Stimulated activated naive CD8-positive, alpha-beta T cell treated with anti-CD3 and anti-CD28 coated beads, Interleukin-15, amount 100 ng/mL, for 72 hours (primary cell): ENCODE results near the gene PTGES3L.
A peak's percentile ranks its signal among the peaks of the same experiment; 100 is the strongest.
"Not testable (repeated sequence)": the region's sequence is repeated elsewhere in the genome, so short reads cannot be mapped to it uniquely, and the experiment has no call there.

Source experiments
- ATAC-seq: fragments of 150-1000 bp; cut with Tn5 transposase; 2 replicates; pipeline ENCODE4 v1.10.0; 2021; ENCODE audit warnings: mild to moderate bottlenecking, moderate library complexity
- DNase-seq, 2 donors: peaks; one replicate each; pipeline ENCODE4 v3.0.0; 2021 to 2022
- H3K27ac Mint-ChIP-seq, 2 donors: one replicate each; pipeline ENCODE4 v1.8.0; 2022; ENCODE audit warnings: mild to moderate bottlenecking in 2 of 2, mixed read lengths in 2 of 2, moderate library complexity in 2 of 2
- H3K27me3 Mint-ChIP-seq: one replicate; pipeline ENCODE4 v1.8.0; 2022; ENCODE audit warnings: mixed read lengths
- H3K4me1 Mint-ChIP-seq: one replicate; pipeline ENCODE4 v1.8.0; 2022; ENCODE audit warnings: mild to moderate bottlenecking, mixed read lengths
- H3K4me3 Mint-ChIP-seq, 2 donors: one replicate each; pipeline ENCODE4 v1.8.0; 2022; ENCODE audit warnings: mild to moderate bottlenecking in 2 of 2, mixed read lengths in 2 of 2, moderate library complexity in 1 of 2
- H3K9me3 Mint-ChIP-seq, 2 donors: one replicate each; pipeline ENCODE4 v1.8.0; 2022; ENCODE audit warnings: mixed read lengths in 2 of 2

The PTGES3L gene

DNA sequence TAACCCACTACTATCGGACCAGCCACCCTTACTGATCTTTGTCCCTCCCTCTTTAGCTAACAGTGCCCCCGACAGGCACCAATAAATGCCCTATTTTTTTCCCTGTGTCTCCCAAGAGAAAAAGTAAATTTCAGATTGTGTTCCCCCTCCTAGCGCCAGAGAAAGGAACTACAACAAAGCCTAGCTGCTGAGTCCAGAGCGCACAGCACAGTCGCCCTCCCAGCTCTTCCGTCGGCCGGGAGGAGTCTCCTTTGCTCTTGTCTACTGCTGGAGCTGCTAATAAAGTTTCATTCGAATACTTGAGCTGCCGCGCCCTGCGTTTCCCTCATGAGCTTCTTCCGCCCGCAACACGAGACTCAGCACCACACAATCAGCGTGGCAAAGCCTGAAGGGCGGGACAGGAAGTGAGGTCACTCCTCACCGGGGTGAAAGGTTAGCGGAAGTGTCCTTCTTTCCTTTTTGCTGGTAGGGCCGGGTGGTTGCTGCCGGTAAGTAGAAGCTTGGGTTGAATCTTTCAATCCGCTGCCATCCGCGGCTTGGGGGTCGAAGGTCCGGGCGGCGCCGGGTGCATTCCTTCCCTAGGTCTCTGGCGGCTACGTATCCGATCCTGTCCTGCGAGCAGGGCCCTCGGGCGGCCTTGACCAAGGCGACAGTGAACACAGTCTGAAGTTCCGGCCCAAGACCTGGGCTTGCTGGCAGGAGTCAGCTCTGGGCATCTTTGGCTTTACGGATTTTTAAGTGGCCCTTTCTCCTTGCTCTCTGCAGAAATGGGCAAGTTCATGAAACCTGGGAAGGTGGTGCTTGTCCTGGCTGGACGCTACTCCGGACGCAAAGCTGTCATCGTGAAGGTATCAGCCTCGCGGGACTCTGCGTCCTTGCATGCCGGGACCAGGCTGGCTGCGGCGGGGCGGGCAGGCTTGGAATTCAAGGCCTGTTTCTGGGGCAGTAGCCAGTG, 18.4 kb upstream of the PTGES3L start, which contains the start of gene RPL27:
Gene RPL27, plus strand, starts transcription at position 436 of the 955 bp plus-strand sequence. Its CDS starts 332 bp downstream, at position 768.
- DNase-seq (peak; percentile 95 to 98), ATAC-seq (peak; percentile 98)
- Mint-ChIP-seq H3K4me3 (peak within 1 kb of the TSS; percentile 89), H3K4me1 (peaks cover 42% of the 10 kb centered on the region), H3K9me3 (no peaks in the 10 kb centered on the region), H3K27ac (peak within 1 kb of the TSS; percentile 99), H3K27me3 (no peaks in the 10 kb centered on the region)

DNA sequence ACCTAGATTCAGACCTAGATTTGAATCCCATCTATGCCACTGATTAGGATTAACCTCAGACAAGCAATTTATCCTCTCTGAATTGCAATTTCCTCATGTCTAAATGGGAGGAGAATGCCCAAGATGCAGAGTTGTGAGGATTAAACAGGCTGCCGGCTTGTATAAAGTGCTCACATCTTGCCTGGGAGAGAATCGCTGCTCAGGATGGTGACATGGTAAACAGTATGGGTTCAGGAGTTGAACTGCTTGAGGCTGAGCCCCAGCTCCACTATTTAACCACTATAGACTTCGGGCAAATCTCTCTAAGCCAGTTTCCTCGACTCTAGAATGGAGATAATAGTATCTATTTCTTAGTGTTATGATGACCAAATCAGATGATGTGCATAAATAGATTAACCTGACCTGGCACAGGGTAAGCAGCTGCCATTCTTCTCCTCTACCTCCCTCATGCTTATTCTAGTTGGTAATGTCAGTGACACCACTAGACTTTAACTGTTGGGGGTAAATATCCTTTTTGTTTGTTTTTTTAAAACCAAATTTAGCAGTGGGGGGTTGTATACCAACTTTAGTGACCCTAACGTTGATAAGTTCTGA, 17.6 kb upstream of the PTGES3L start:
- Mint-ChIP-seq H3K27me3 (no peaks in the 10 kb centered on the region), H3K4me3 (peak overlapping the region; percentile 89), H3K9me3 (no peaks in the 10 kb centered on the region), H3K27ac (peak overlapping the region; percentile 99), H3K4me1 (peaks cover 42% of the 10 kb centered on the region)
- DNase-seq, result no peak
- ATAC-seq, result peak; percentile 1

DNA sequence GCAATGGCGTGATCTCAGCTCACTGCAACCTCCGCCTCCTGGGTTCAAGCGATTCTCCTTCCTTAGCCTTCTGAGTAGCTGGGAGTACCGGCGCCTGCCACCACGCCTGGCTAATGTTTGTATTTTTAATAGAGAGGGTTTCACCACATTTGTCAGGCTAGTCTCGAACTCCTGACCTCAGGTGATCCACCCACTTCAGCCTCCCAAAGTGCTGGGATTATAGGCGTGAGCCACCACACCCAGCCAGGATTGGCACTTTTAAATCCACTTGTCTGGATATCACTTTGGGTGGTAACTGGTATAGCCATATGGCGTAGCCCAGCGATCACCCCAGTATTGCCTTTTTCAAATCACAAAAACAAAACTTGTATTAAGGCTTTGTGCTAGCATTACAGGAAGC, 14.0 kb upstream of the PTGES3L start:
- DNase-seq, H3K4me3 Mint-ChIP-seq, H3K27me3 Mint-ChIP-seq, H3K27ac Mint-ChIP-seq, ATAC-seq, H3K9me3 Mint-ChIP-seq: not testable (repeated sequence)
- peaks cover 11% of the 10 kb centered on the region for H3K4me1 Mint-ChIP-seq

DNA sequence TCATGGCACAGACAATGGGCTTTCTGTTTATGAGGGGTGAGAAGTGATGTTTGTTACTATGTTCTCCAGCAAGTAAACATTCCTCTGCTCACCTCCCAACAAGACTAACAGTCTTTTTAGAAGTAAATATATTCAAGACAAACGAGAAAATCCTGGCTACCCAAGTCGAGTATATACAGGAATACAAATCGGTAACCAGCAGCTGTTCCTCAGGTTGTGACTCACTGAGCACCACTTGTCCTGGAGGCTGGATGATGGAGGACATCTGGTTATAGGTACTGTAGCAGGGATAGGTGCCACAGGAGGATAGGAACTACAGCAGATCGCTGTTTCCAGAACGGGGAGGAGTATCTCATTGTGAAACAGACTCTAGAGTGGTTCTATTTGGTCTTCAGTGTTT, 13.0 kb upstream of the PTGES3L start:
- Mint-ChIP-seq H3K4me3 (no peak overlapping the region), H3K27ac (no peak overlapping the region), H3K27me3 (no peaks in the 10 kb centered on the region), H3K4me1 (peaks cover 8% of the 10 kb centered on the region), H3K9me3 (no peaks in the 10 kb centered on the region)
- no peak for ATAC-seq
- DNase-seq, result no peak

DNA sequence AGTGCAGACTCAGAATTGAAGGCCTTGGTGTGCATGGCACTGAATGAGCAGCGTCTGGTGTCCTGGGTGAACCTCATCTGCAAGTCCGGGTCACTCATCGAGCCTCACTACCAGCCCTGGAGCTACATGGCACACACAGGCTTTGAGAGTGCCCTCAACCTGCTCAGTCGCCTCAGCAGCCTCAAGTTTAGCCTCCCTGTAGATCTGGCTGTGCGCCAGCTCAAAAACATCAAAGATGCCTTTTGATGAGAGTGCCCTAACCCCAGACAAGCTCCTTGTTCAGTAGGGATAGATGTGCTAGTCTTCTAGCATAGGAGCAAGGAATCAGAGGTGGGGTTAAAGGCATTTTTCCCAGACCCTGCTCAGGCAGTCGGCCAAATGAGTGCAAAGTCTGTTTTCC, 11.6 kb upstream of the PTGES3L start:
- Mint-ChIP-seq H3K4me3 (no peak overlapping the region), H3K27ac (no peak overlapping the region), H3K9me3 (no peaks in the 10 kb centered on the region), H3K4me1 (no peaks in the 10 kb centered on the region), H3K27me3 (no peaks in the 10 kb centered on the region)
- DNase-seq, result no peak
- ATAC-seq, result no peak

DNA sequence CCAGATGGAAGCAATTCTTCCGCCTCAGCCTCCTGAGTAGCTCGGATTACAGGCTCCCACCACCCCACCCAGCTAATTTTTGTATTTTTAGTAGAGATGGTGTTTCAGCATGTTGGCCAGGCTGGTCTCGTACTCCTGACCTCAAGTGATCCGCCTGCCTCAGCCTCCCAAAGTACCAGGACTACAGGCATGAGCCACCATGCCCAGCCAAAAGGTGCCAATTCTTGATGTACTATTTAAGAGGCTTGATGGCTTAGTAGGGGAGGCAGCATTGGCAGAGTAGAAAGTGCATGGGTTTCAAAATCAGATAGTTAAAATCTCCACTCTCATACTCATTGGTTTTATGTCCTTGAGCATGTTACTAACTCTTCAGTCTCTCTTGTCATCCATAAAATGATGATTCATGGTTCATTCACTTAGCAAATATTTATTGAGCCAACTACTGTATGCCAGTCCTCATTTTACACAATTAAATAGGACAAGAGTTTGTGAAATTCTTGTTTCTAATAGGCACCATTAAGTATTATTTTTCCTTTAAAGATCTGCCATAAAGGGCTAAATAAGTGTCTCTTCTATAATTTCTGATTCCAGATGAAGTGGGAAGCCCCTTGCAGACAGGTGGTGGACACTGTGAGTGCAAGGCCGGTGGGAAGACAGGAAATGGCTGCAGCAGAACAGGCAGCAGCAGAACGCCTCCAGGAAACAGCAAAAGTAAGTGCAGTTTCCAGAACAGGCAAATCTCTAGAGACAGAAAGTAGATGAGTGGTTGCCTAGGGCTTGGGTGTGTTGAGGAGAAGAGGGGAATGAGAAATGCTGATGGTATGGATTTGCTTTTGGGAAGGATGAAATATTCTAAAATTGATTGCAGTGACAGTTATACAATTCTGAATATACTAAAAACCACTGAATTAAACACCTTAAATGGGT, 10.1 kb upstream of the PTGES3L start:
- Mint-ChIP-seq H3K27me3 (no peaks in the 10 kb centered on the region), H3K4me3 (no peak overlapping the region), H3K27ac (no peak overlapping the region), H3K9me3 (no peaks in the 10 kb centered on the region), H3K4me1 (peaks cover 4% of the 10 kb centered on the region)
- DNase-seq (no peak), ATAC-seq (no peak)

DNA sequence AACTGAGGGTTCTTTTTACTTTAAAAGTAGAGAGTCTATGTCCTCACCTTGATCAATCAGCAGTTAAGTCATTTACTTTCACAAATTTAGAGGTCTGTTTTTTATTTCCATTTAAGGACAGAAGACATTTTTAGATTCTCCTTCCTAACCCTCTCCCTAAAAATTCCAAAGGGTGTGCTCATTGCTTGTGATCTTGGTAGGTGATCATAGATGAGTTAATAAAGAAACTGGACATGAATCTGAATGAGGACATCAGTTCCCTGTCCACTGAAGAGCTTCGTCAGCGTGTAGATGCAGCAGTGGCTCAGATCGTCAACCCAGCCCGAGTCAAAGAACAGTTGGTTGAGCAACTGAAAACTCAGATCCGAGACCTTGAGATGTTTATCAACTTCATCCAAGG, 9.3 kb upstream of the PTGES3L start:
- Mint-ChIP-seq H3K4me1 (peaks cover 11% of the 10 kb centered on the region), H3K27ac (no peak overlapping the region), H3K9me3 (no peaks in the 10 kb centered on the region), H3K4me3 (no peak overlapping the region), H3K27me3 (no peaks in the 10 kb centered on the region)
- DNase-seq (no peak), ATAC-seq (no peak)

DNA sequence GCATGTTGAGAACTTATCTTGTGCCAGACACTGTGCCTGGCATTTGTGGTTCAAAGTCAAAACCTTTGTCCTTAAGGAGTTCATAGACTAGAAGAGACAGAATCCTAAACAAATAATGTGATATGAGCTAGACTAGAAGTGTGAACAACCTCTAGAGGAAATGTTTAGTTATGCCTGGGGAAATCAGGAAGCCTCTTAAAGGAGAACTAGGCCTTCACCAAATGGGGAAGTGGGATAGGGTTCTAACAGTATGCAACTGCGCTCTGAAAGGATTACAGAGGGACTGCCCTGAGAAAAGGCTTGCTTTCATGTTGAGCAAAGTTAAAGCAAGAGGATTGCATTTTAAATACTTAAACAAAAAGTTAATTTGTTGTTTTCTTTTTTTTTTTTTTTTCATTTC, 5.3 kb upstream of the PTGES3L start:
- no peak for DNase-seq
- H3K27ac Mint-ChIP-seq, result no peak overlapping the region
- no peaks in the 10 kb centered on the region for H3K27me3 Mint-ChIP-seq
- peaks cover 32% of the 10 kb centered on the region for H3K4me1 Mint-ChIP-seq
- no peak overlapping the region for H3K4me3 Mint-ChIP-seq
- ATAC-seq, result no peak
- H3K9me3 Mint-ChIP-seq, result no peaks in the 10 kb centered on the region

DNA sequence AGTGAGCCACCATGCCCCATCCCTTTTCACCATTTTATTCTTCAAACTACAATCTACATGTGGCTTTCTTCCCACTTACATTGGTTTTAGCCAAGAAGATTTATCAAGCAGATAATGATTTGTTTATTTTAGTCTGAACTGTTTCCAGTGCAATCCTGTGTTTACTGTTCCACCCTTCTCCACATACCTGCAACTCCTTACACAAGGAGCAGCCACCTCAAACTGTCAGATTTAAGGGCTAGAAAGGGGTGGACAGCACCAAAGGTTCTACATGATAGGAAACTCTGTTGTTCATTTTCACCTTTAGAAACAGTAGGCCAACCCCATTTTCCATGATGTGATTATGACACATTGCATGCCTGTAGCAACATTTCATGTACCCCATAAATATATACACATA, 2.4 kb upstream of the PTGES3L start:
- Mint-ChIP-seq H3K27me3 (no peaks in the 10 kb centered on the region), H3K4me3 (peak overlapping the region in 1 of 2 donors; percentile 6), H3K9me3 (no peaks in the 10 kb centered on the region), H3K27ac (no peak overlapping the region), H3K4me1 (peaks cover 42% of the 10 kb centered on the region)
- no peak for DNase-seq
- ATAC-seq, result no peak

DNA sequence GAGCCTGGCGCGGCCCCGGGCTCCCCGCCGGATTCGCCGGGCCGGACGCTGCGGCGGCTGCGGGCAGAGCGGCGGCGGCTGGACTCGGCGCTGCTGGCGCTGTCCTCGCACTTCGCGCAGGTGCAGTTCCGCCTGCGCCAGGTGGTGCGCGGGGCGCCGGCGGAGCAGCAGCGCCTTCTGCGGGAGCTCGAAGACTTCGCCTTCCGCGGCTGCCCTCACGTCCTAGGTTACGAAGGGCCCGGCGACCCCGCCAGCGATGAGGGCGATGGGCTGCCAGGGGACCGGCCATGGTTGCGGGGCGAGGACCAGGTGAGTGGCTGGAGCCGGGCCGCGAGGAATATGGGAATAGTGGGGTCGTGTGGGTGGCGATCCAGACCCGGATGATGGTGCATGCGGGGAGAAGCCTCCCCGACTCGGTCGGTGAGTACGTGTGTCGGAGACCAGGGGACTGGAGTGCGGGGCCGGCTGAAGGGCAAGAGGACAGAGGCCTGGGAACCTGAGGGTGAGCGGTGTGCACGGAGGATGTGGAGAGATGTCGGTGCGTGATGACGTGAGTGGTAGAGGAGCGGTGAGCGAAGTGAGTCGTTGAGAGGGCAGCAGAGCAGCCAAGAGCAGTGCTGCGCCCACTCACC, 1.0 kb upstream of the PTGES3L start:
- H3K27ac Mint-ChIP-seq, result peak overlapping the region; percentile 80 to 87
- peak; percentile 91 for ATAC-seq
- H3K4me1 Mint-ChIP-seq, result peaks cover 42% of the 10 kb centered on the region
- no peaks in the 10 kb centered on the region for H3K27me3 Mint-ChIP-seq
- peak overlapping the region; percentile 91 to 97 for H3K4me3 Mint-ChIP-seq
- peak; percentile 52 to 75 for DNase-seq
- H3K9me3 Mint-ChIP-seq, result no peaks in the 10 kb centered on the region

DNA sequence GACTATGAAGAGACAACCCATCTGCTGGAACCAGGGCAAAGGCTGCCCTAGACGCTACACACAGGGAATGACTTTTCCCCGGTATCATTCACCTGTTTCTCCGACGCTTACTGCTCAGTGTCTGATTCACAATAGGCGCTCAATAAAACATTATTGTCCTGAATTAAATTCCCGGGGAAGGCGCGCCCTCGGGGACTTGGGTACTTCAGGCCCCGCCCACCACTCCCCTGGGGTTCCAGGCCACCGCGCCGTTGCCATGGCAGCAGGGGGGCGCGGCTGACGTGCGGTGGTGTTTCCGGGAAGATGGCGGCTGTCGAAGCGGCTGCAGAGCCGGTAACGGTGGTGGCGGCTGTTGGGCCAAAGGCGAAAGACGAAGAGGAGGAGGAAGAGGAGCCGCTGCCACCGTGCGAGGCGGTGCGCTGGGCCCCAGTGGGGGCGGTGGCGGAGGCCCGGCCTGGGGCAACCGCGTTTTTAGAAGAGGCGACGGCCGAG, 440 bp upstream of the PTGES3L start, which contains the start of gene RUNDC1:
Gene RUNDC1, plus strand, starts transcription at position 292 of the 492 bp plus-strand sequence. Its CDS starts 12 bp downstream, at position 304.
- Mint-ChIP-seq H3K27me3 (no peaks in the 10 kb centered on the region), H3K4me1 (peaks cover 43% of the 10 kb centered on the region), H3K4me3 (peak within 1 kb of the TSS; percentile 91 to 97), H3K9me3 (no peaks in the 10 kb centered on the region), H3K27ac (peak within 1 kb of the TSS; percentile 96)
- ATAC-seq, result peak; percentile 87
- DNase-seq, result peak; percentile 85 to 88

DNA sequence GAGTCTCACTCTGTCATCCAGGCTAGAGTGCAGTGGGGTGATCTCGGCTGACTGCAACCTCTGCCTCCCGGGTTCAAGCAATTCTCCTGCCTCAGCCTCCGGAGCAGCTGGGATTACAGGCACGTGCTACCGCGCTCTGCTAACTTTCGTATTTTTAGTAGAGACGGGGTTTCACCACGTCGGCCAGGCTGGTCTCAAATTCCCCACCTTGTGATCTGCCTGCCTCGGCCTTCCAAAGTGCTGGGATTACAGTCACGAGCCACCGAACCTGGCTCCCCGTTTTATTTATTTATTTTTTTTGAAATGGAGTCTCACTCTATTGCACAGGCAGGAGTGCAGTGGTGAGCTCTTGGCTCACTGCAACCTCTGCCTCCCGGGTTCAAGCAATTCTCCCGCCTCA, 4.2 kb downstream of the PTGES3L start:
- H3K27ac Mint-ChIP-seq, H3K4me3 Mint-ChIP-seq, ATAC-seq, DNase-seq, H3K27me3 Mint-ChIP-seq, H3K9me3 Mint-ChIP-seq: not testable (repeated sequence)
- peaks cover 16% of the 10 kb centered on the region for H3K4me1 Mint-ChIP-seq

DNA sequence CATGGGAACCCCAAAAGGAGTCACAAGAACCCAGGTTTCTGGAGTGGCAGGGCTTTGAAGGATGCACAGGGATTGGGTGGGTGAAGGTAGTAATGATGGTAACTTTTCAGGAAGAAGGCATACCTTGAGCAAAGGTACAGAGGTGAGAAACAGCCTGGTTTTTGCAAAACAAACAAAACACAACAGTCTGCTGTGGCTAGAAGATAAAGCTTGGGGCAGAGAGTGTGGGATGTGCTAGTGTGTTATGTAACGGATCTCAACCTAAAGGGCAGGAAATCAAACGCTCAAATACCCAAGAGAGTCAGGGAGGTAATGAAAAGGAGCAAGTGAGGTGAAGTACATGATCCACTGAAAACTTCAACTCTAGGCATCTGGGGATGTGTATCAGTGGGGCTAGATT, 4.6 kb downstream of the PTGES3L start:
- DNase-seq (no peak), ATAC-seq (no peak)
- no peaks in the 10 kb centered on the region for H3K9me3 Mint-ChIP-seq
- no peak overlapping the region for H3K27ac Mint-ChIP-seq
- H3K4me1 Mint-ChIP-seq, result peaks cover 16% of the 10 kb centered on the region
- no peak overlapping the region for H3K4me3 Mint-ChIP-seq
- no peaks in the 10 kb centered on the region for H3K27me3 Mint-ChIP-seq

DNA sequence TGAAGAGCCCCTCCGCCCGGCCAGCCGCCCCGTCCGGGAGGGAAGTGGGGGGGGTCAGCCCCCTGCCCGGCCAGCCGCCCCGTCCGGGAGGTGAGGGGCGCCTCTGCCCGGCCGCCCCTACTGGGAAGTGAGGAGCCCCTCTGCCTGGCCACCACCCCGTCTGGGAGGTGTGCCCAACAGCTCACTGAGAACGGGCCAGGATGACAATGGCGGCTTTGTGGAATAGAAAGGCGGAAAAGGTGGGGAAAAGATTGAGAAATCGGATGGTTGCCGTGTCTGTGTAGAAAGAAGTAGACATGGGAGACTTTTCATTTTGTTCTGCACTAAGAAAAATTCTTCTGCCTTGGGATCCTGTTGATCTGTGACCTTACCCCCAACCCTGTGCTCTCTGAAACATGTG, 6.6 kb downstream of the PTGES3L start:
- not testable (repeated sequence) for DNase-seq, H3K27me3 Mint-ChIP-seq, H3K4me3 Mint-ChIP-seq, H3K27ac Mint-ChIP-seq, ATAC-seq, H3K9me3 Mint-ChIP-seq, H3K4me1 Mint-ChIP-seq

DNA sequence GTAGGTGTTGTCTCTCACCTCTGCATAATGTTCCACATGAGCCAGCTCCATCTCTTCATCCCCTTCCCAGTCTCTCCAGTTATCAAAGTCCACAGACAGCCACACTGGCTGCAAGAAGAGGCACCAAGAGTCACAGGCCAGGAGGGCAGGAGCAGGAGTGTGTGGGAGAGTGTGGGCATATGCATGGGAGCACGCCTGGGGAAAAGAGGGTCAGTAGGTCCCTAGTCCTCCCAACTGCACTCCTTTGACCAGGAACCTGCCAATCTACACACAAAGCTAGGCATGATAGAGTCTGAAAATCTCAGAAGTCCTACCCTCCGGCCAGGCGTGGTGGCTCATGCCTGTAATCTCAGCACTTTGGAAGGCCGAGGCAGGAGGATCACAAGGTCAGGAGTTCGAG, 8.3 kb downstream of the PTGES3L start:
- H3K9me3 Mint-ChIP-seq, result no peaks in the 10 kb centered on the region
- H3K27me3 Mint-ChIP-seq, result no peaks in the 10 kb centered on the region
- no peak overlapping the region for H3K27ac Mint-ChIP-seq
- DNase-seq (no peak), ATAC-seq (no peak)
- no peak overlapping the region for H3K4me3 Mint-ChIP-seq
- peaks cover 6% of the 10 kb centered on the region for H3K4me1 Mint-ChIP-seq
